NCI-H510A (cell line): Measurements from ENCODE around the gene COL4A2.

Experiments used
- DNase-seq: peaks from one replicate; lab custom pipeline; 2025; lab: John Stamatoyannopoulos, UW

COL4A2 gene

GRCh38 chr13:110306960-110307766 lies at the start of gene COL4A2, which contains the start of gene COL4A1:
Gene COL4A2 (plus strand): TSS chr13:110307284. CDS start chr13:110307904, 620 bp downstream.
Gene COL4A1 (minus strand): TSS chr13:110307157. CDS start chr13:110307027, 130 bp downstream.
- peak; percentile 37 for DNase-seq

- DNase-seq = no peak
Observed at GRCh38 chr13:110257408-110257807, 49.7 kb upstream of the COL4A2 start.

DNA sequence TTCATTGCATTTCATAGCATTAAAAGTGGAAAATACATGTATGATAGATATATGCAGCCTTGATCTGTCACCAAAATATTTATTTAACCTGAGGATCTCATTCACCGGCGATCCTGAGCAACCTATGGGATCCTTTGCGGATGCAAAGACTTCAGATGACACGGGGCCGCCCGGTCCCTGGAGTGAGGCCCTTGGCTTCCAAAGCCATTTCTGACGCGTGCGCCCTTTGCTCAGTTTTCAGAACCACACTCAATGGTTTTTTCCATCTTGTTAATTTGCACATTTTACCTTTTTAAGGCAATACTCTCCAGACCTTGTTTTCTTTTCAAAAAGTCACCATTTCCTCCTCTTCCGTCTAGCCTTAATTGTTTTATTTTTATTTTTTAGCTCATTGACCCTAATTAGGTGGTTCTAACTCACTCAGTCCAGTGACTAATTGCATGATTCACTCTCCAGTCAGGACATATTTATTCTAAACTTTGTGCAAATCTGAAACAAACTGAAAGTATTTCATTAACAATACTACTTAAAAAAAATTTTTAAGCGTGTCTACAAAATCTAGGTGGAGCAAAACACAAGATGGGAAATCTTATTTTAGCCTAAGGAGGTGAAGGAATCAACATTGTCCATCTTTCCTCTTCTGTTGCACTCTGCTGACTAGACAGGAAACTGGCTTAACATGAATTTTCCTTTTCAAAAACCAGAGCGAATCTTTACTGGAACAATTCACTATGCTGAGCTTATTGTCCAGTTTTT lies 48.0 kb upstream of the COL4A2 start:
- no peak for DNase-seq

- no peak for DNase-seq
Observed at GRCh38 chr13:110259651-110260050, 47.4 kb upstream of the COL4A2 start.

DNA sequence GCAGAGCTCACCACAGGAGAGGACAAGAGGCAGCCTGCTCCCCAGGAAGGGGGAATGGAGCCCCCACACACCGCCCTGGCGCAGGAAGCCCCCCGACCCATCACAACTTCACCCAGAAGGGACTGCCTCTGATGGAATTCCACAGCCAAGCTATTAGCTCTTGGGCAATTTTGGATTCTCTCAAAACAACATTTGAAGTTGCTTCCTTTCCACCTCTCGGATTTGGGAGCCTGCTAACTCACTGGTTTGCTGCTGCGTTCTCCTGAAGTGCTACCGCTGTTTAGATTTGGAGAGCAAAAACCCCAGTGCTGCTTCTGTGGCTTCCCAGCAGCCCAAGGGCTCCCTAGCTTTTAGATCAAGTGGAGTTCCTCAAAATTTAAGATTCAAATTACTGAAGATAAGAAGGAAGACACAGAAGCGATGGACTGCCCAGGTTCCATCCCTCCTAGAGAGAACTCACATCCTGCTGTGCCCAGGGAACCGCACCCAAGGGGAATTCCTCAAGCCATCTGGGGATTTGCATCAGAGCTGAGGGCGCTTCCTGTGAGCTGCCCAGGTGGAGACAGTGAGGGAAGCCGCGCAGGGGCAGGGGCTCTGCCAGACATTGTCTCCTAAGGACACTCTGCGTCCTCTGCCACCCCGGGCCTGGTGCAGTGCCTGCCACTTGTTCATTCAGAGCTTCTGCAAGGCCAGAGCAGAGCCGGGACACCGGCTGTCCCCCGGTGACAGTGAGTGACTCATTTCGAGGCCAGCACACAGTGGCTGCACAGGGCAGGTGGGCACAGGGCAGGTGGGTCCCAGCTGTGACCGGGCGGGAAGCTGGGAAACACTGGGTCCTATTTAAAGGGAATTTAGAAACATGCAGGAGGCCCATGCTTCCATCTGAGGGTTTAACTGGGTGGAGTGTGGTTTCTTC lies 45.7 kb upstream of the COL4A2 start:
- no peak for DNase-seq

GRCh38 chr13:110262082-110262436 lies 45.0 kb upstream of the COL4A2 start:
- no peak for DNase-seq

- no peak for DNase-seq
Observed at GRCh38 chr13:110262508-110263291, 44.4 kb upstream of the COL4A2 start.

DNA sequence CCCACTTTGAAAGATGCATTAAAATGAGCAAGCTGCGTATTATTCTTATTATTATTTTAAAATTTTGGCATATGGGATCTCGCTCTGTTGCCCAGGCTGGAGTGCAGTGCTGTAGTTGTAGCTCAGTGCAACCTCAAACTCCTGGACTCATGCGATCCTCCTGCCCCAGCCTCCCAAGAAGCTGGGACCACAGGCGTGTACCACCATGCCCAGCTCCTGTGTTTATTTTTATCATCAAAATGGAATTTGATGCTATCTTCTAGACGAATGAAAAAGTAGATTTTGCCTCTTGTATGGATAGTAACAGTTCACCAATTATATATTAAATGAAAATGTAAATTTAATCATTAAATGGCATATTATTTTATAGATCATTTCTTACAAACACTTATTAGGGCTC lies 43.7 kb upstream of the COL4A2 start:
- DNase-seq = no peak

DNA sequence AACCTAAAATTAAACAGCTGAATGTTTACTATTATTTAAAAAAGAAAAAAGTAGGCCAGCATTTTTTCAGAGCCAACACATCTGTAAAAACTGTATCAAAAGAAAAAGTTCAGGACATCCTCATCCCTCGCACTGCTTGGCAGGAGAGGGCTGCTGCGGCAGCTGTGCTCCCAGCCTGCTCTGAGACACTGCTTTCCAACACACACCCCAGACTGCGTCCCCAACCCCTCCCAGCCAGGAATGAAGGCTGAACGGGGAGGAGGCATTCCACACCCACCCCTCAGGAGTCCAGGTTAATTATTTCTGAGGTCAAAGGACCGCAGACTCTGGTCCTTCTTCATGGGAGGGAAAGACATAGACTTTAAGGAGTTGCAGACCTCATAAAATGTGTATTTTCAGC lies 43.2 kb upstream of the COL4A2 start:
- no peak for DNase-seq

DNA sequence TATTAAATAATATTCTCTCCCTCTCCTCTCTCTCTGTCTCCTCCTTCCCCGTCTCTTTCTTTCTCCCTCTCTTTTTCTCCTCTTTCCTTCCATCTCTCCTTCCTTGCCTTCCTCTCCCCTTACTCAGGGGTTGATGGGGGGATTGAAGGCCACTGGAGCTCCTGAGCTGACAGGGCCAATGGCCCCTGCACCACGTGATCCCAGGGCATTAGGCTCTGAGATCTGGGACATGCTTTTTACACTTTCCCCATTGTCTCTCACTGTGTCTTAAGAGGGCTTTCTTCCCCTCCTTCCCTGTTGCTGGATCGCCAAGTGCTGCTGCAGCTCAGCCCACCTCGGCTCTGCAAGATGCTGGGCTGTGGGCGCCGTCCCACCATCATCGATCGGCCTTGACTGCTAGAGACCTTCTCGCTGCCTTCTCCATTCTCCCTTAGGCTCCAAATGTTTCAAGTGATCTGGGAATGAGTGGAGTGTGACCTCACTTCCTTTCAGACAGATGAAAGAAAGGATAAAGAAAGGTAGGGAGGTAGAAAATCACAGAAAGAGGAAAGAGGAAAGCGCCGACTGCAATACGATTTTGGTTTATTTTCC lies 42.3 kb upstream of the COL4A2 start:
- DNase-seq = no peak

GRCh38 chr13:110265341-110265681 lies 41.8 kb upstream of the COL4A2 start:
- DNase-seq = no peak

- no peak for DNase-seq
Observed at GRCh38 chr13:110265682-110266430, 41.2 kb upstream of the COL4A2 start.

- no peak for DNase-seq
Observed at GRCh38 chr13:110266431-110266809, 40.7 kb upstream of the COL4A2 start.

DNA sequence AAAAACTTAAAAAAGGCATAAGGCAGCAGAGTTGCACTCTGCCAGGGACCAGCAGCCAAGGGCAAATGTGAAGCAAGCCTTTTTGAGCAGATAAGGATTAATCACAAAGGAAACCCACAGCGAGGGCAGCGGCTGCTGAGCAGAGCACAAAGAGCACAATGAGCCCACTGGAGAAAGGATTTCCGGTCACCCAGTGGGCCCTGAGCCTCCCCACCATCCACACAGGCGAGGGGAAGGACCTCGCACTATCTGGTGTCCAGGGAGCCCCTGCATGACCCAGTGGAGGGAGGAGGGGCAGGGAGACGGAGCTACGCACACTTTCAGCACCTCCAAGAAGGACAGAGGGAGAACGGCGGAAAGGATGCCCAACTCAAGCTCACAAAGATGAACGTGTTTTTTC lies 40.1 kb upstream of the COL4A2 start:
- no peak for DNase-seq

DNA sequence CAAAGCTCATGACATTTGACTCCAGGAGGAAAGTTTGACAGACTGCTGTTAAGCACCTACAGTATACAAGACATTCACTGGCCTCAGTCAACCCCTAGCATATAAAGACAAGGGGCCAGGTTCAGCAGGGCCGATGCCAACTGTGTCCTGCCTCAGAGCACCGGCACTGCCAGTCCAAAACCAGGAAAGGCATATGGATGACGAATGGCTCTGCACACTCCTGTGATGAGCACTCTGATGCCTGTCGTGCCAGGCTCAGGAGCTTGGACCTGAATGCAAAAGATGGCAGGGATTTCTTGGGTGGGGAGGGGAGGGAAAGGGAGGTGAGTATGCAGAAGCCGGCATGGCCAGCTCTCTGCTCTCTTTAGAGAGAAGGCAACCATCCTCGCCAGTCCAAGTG lies 39.0 kb upstream of the COL4A2 start:
- DNase-seq = no peak

- no peak for DNase-seq
Observed at GRCh38 chr13:110268576-110269185, 38.4 kb upstream of the COL4A2 start.

DNA sequence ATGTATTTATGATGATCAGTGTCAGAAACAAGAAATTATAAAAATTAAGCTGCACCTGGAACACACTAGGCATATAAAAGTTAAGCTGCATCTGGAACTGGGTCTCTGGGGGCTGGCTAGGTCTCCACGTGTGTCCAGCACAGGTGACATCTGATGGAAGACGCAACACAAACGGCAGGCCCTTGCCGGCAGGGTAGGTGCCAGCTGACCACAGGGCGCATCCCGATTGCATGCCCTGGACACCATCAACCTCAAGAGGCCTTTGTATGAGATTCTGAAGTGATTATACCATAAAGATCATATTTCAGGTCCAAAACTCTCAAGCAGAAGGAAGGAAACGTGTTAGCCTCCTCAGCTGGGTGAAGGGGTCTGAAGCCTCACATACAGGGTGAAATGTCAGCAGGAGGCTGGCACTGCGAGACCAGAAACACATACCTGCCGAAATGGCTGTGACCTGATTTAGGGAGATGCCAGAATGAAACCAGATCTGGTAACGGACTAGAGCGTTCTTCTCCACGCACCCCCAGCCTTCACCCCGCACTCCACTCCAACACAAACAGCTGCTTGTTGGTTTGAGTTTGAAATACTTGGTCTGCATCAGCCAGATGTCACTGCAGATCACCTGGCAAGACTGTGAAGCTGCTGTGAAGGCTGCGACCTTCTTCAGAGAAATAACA lies 37.4 kb upstream of the COL4A2 start:
- no peak for DNase-seq

- no peak for DNase-seq
Observed at GRCh38 chr13:110270507-110270906, 36.6 kb upstream of the COL4A2 start.

GRCh38 chr13:110271313-110271712 lies 35.8 kb upstream of the COL4A2 start:
- no peak for DNase-seq
